CD14-positive monocyte (primary cell): ENCODE data around the gene PLVAP. TPM values are rescaled to one million over a fixed set of nuclear protein-coding genes. Genes with fewer than 3 reads are reported as not detected.

Experiments used
- DNase-seq, 3 donors: peaks; one replicate each; pipeline ENCODE4 v3.0.0-alpha.2; 2011 to 2022
- H2AFZ ChIP-seq: 2 replicates; pipeline ENCODE4 v1.6.0; 2012; ENCODE audit warnings: mild to moderate bottlenecking, low read depth, low read length, inconsistent platforms; ENCODE audit not compliant: insufficient read depth, poor library complexity, severe bottlenecking
- H3K27ac ChIP-seq, 2 donors: 1 replicate in 1 of 2; 2 replicates in 1 of 2; pipeline ENCODE4 v1.5.1; 2012 to 2013; ENCODE audit warnings: low read length in 2 of 2, control low read depth in 1 of 2, inconsistent platforms in 1 of 2, low read depth in 1 of 2, mild to moderate bottlenecking in 1 of 2
- H3K27me3 ChIP-seq, 2 donors: one replicate each; pipeline versions ENCODE4 v1.6.0 to v1.6.1; 2011 to 2013; ENCODE audit warnings: low read length in 2 of 2; ENCODE audit not compliant: control insufficient read depth in 2 of 2, insufficient read depth in 2 of 2
- H3K36me3 ChIP-seq, 2 donors: replicated peaks in 1 of 2; 1 replicate in 1 of 2; 2 replicates in 1 of 2; pipeline versions ENCODE4 v1.5.1 to v1.6.1; 2012 to 2013; ENCODE audit warnings: low read length in 2 of 2, control low read depth in 1 of 2, inconsistent platforms in 1 of 2, mild to moderate bottlenecking in 1 of 2; ENCODE audit not compliant: insufficient read depth in 2 of 2, control insufficient read depth in 1 of 2
- H3K4me1 ChIP-seq, 2 donors: 1 replicate in 1 of 2; 2 replicates in 1 of 2; pipeline versions ENCODE4 v1.5.1 to v1.6.1; 2012 to 2013; ENCODE audit warnings: low read length in 2 of 2, control low read depth in 1 of 2, inconsistent platforms in 1 of 2, mild to moderate bottlenecking in 1 of 2, moderate library complexity in 1 of 2; ENCODE audit not compliant: insufficient read depth in 2 of 2, control insufficient read depth in 1 of 2
- H3K4me2 ChIP-seq: replicated peaks from 2 replicates; pipeline ENCODE3; 2012; ENCODE audit warnings: low read length, moderate library complexity, mild to moderate bottlenecking; ENCODE audit not compliant: poor library complexity, severe bottlenecking; ENCODE audit errors: extremely low read depth
- H3K4me3 ChIP-seq, 3 experiments: fragments of 200-600 bp in 1 of 3; sonication (generic) in 1 of 3; replicated peaks in 1 of 3; 1 replicate in 2 of 3; 2 replicates in 1 of 3; pipeline ENCODE4 v1.5.1; 2011 to 2013; ENCODE audit warnings: low read length in 3 of 3, mild to moderate bottlenecking in 3 of 3, control low read depth in 2 of 3, low read depth in 2 of 3, inconsistent platforms in 1 of 3, moderate library complexity in 1 of 3
- H3K79me2 ChIP-seq: 2 replicates; pipeline ENCODE4 v1.6.0; 2012; ENCODE audit warnings: mild to moderate bottlenecking, control low read depth, inconsistent platforms, low read length, moderate library complexity; ENCODE audit not compliant: insufficient read depth
- H3K9ac ChIP-seq: 2 replicates; pipeline ENCODE4 v1.6.0; 2017; ENCODE audit warnings: low read length, mild to moderate bottlenecking; ENCODE audit not compliant: insufficient read depth, poor library complexity, severe bottlenecking
- H3K9me3 ChIP-seq, 2 donors: replicated peaks in 1 of 2; 1 replicate in 1 of 2; 2 replicates in 1 of 2; pipeline versions ENCODE4 v1.5.1 to v1.6.1; 2012 to 2013; ENCODE audit warnings: low read length in 2 of 2, control low read depth in 1 of 2; ENCODE audit not compliant: control insufficient read depth in 1 of 2, insufficient read depth in 1 of 2
- H4K20me1 ChIP-seq: 2 replicates; pipeline ENCODE4 v1.6.0; 2012; ENCODE audit warnings: mild to moderate bottlenecking, low read length, control low read depth, moderate library complexity; ENCODE audit not compliant: insufficient read depth
- H3K27ac Mint-ChIP-seq, 7 donors: one replicate each; pipeline ENCODE4 v1.8.0; 2020; ENCODE audit warnings: mild to moderate bottlenecking in 7 of 7, mixed read lengths in 7 of 7, moderate library complexity in 6 of 7, inconsistent platforms in 2 of 7
- H3K27me3 Mint-ChIP-seq, 3 donors: one replicate each; pipeline ENCODE4 v1.8.0; 2021 to 2022; ENCODE audit warnings: low read depth in 3 of 3, mild to moderate bottlenecking in 3 of 3, mixed read lengths in 3 of 3, moderate library complexity in 3 of 3, inconsistent platforms in 1 of 3
- H3K36me3 Mint-ChIP-seq, 2 donors: one replicate each; pipeline ENCODE4 v1.8.0; 2020; ENCODE audit warnings: mixed read lengths in 2 of 2, inconsistent platforms in 1 of 2, mild to moderate bottlenecking in 1 of 2
- H3K4me1 Mint-ChIP-seq: one replicate; pipeline ENCODE4 v1.8.0; 2020; ENCODE audit warnings: mild to moderate bottlenecking, mixed read lengths
- H3K4me3 Mint-ChIP-seq, 2 donors: one replicate each; pipeline ENCODE4 v1.8.0; 2020; ENCODE audit warnings: mild to moderate bottlenecking in 2 of 2, mixed read lengths in 2 of 2, moderate library complexity in 1 of 2
- H3K9me3 Mint-ChIP-seq, 7 donors: one replicate each; pipeline ENCODE4 v1.8.0; 2020 to 2022; ENCODE audit warnings: mixed read lengths in 7 of 7, mild to moderate bottlenecking in 6 of 7, moderate library complexity in 6 of 7, inconsistent platforms in 2 of 7
- WGBS: methylation state at CpG from one replicate; pipeline ENCODE4 v1.1.5; 2013; ENCODE audit warnings: missing lambda C conversion rate; ENCODE audit not compliant: insufficient coverage; 5-methylcytosine and 5-hydroxymethylcytosine counted together
- intact Hi-C, 2 donors: fragments of 100-400 bp; cut with micrococcal nuclease; formaldehyde crosslinking; loops; one replicate each; pipeline versions ENCODE4 v1.15.0 to v1.15.1; 2023
- polyA plus RNA-seq, 3 donors: library from polyadenylated mRNA; depleted of rRNA in 1 of 3; unstranded in 2 of 3; stranded (reverse) in 1 of 3; fragments of 300-500 nt in 2 of 3; fragments of >200 nt in 1 of 3; fragmentation: Illumina TruSeq in 2 of 3; gene quantifications; 1 replicate in 2 of 3; 2 replicates in 1 of 3; pipeline ENCODE4 v1.2.3, GENCODE V29; 2012 to 2021
- TF ChIP-seq, protein P1 (sequence below): fragments of 200-600 bp; IDR thresholded peaks from one replicate; pipeline ENCODE4 v1.8.0; 2022; ENCODE audit warnings: antibody characterized with exemption, mild to moderate bottlenecking

PLVAP gene
- polyA plus RNA-seq, 3 donors = 0.08 to 0.81 TPM; not detected in 1

GRCh38 chr19:17346109-17346671 is 31.0 kb downstream of the PLVAP start:
- intact Hi-C loops = loop anchor here (1.0 to 5.0 kb wide), 2 partner anchors 40 to 41 kb away; no protein-coding TSS in a partner anchor
- H3K9me3 ChIP-seq = no peaks in the 10 kb centered on the region
- no peaks in the 10 kb centered on the region for H4K20me1 ChIP-seq
- Mint-ChIP-seq H3K4me3 (no peak overlapping the region), H3K36me3 (peaks cover 7 to 13% of the 10 kb centered on the region in 2 donors), H3K27ac (peak overlapping the region in 1 of 7 donors; percentile 58), H3K27me3 (peaks cover 15 to 39% (median 30%) of the 10 kb centered on the region in 3 donors), H3K9me3 (no peaks in the 10 kb centered on the region), H3K4me1 (peaks cover 9% of the 10 kb centered on the region)
- no peak overlapping the region for H3K4me3 ChIP-seq
- TF ChIP-seq, protein P1, sequence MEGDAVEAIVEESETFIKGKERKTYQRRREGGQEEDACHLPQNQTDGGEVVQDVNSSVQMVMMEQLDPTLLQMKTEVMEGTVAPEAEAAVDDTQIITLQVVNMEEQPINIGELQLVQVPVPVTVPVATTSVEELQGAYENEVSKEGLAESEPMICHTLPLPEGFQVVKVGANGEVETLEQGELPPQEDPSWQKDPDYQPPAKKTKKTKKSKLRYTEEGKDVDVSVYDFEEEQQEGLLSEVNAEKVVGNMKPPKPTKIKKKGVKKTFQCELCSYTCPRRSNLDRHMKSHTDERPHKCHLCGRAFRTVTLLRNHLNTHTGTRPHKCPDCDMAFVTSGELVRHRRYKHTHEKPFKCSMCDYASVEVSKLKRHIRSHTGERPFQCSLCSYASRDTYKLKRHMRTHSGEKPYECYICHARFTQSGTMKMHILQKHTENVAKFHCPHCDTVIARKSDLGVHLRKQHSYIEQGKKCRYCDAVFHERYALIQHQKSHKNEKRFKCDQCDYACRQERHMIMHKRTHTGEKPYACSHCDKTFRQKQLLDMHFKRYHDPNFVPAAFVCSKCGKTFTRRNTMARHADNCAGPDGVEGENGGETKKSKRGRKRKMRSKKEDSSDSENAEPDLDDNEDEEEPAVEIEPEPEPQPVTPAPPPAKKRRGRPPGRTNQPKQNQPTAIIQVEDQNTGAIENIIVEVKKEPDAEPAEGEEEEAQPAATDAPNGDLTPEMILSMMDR = peak; percentile 98
- peaks cover 4% of the 10 kb centered on the region in 2 donors for H3K36me3 ChIP-seq
- no peak overlapping the region for H3K4me2 ChIP-seq
- H3K27ac ChIP-seq = no peak overlapping the region
- peaks cover 0 to 19% of the 10 kb centered on the region in 2 donors for H3K27me3 ChIP-seq
- H3K79me2 ChIP-seq = no peaks in the 10 kb centered on the region
- no peak overlapping the region for H3K9ac ChIP-seq
- H3K4me1 ChIP-seq = peaks cover 4 to 5% of the 10 kb centered on the region in 2 donors
- WGBS = 23% methylated on average over 15 of the region's 24 CpGs
- DNase-seq = peak; percentile 55 to 72 (median 66)
- no peak overlapping the region for H2AFZ ChIP-seq

DNA sequence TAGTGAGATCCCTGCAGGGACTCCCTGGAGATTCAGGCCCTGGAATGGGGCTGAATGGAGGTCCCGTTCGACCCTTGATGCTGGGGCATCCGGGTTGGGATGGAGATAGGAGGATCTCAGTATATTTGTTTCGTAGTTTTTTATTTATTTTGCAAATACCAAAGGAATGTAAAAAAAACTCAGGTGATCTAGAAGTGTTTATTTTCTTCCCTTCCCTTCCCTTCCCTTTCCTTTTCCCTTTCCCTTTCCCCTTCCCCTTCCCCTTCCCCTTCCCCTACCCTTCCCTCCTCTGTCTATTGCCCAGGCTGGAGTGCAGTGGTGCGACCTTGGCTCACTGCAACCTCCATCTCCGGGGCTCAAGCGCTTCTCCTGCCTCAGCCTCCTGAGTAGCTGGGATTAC is 35.3 kb downstream of the PLVAP start:
- Histone ChIP-seq H4K20me1 (no peaks in the 10 kb centered on the region), H3K27ac (no peak overlapping the region), H3K79me2 (peaks cover 5% of the 10 kb centered on the region), H2AFZ (no peak overlapping the region), H3K36me3 (peaks cover 4 to 6% of the 10 kb centered on the region in 2 donors), H3K4me2 (no peak overlapping the region), H3K4me3 (no peak overlapping the region), H3K4me1 (peaks cover 17 to 25% of the 10 kb centered on the region in 2 donors), H3K9ac (no peak overlapping the region), H3K27me3 (no peaks in the 10 kb centered on the region), H3K9me3 (no peaks in the 10 kb centered on the region)
- intact Hi-C loops = no loop called here
- Mint-ChIP-seq H3K36me3 (peaks cover 9 to 17% of the 10 kb centered on the region in 2 donors), H3K4me3 (no peak overlapping the region), H3K9me3 (no peaks in the 10 kb centered on the region), H3K4me1 (peaks cover 17% of the 10 kb centered on the region), H3K27ac (no peak overlapping the region), H3K27me3 (peaks cover 1 to 3% (median 3%) of the 10 kb centered on the region in 3 donors)
- DNase-seq = no peak
- TF ChIP-seq, protein P1 = no peak
- WGBS = no CpG with 5 or more reads among the region's 7 CpGs
